Dendritic cell treated with granulocyte-macrophage colony-stimulating factor and Interleukin-4, amounts not matched to agents 40 ng/mL and 50 ng/mL, for 4 days (primary cell): ENCODE results near the gene RADIL.
A peak's percentile ranks its signal among the peaks of the same experiment; 100 is the strongest.

Source experiments
- H3K27ac Mint-ChIP-seq: one replicate; pipeline ENCODE4 v1.8.0; 2022; ENCODE audit warnings: mild to moderate bottlenecking, mixed read lengths
- H3K27me3 Mint-ChIP-seq: one replicate; pipeline ENCODE4 v1.8.0; 2022; ENCODE audit warnings: mild to moderate bottlenecking, mixed read lengths
- H3K36me3 Mint-ChIP-seq: one replicate; pipeline ENCODE4 v1.8.0; 2022; ENCODE audit warnings: low read depth, mixed read lengths
- H3K4me1 Mint-ChIP-seq: one replicate; pipeline ENCODE4 v1.8.0; 2022; ENCODE audit warnings: low read depth, mixed read lengths
- H3K4me3 Mint-ChIP-seq: one replicate; pipeline ENCODE4 v1.8.0; 2022; ENCODE audit warnings: mild to moderate bottlenecking, moderate library complexity, mixed read lengths
- H3K9me3 Mint-ChIP-seq: one replicate; pipeline ENCODE4 v1.8.0; 2022; ENCODE audit warnings: mixed read lengths
- intact Hi-C: fragments of 100-400 bp; cut with micrococcal nuclease; formaldehyde crosslinking; loops from one replicate; pipeline ENCODE4 v1.15.0; 2022

RADIL gene

GRCh38 chr7:4787541-4787940, 96.0 kb downstream of the RADIL start:
- Mint-ChIP-seq H3K27me3 (no peaks in the 10 kb centered on the region), H3K27ac (no peak overlapping the region), H3K4me3 (no peak overlapping the region), H3K9me3 (no peaks in the 10 kb centered on the region), H3K4me1 (peaks cover 9% of the 10 kb centered on the region), H3K36me3 (peaks cover 96% of the 10 kb centered on the region)
- intact Hi-C loops = no loop called here

- Mint-ChIP-seq H3K27me3 (no peaks in the 10 kb centered on the region), H3K27ac (no peak overlapping the region), H3K4me1 (peaks cover 7% of the 10 kb centered on the region), H3K36me3 (peaks cover 100% of the 10 kb centered on the region), H3K9me3 (no peaks in the 10 kb centered on the region), H3K4me3 (no peak overlapping the region)
- intact Hi-C loops = no loop called here
Measured at GRCh38 chr7:4786015-4786414, 97.5 kb downstream of the RADIL start.

GRCh38 chr7:4785371-4785770, 98.1 kb downstream of the RADIL start:
- peaks cover 100% of the 10 kb centered on the region for H3K36me3 Mint-ChIP-seq
- H3K4me3 Mint-ChIP-seq = no peak overlapping the region
- no peaks in the 10 kb centered on the region for H3K9me3 Mint-ChIP-seq
- H3K27ac Mint-ChIP-seq = no peak overlapping the region
- H3K27me3 Mint-ChIP-seq = no peaks in the 10 kb centered on the region
- H3K4me1 Mint-ChIP-seq = peaks cover 7% of the 10 kb centered on the region
- intact Hi-C loops = no loop called here

- no peaks in the 10 kb centered on the region for H3K9me3 Mint-ChIP-seq
- no peak overlapping the region for H3K27ac Mint-ChIP-seq
- intact Hi-C loops = no loop called here
- H3K4me1 Mint-ChIP-seq = peaks cover 7% of the 10 kb centered on the region
- H3K27me3 Mint-ChIP-seq = no peaks in the 10 kb centered on the region
- H3K4me3 Mint-ChIP-seq = no peak overlapping the region
- peaks cover 100% of the 10 kb centered on the region for H3K36me3 Mint-ChIP-seq
Measured at GRCh38 chr7:4784799-4785198, 98.7 kb downstream of the RADIL start.

- peaks cover 96% of the 10 kb centered on the region for H3K36me3 Mint-ChIP-seq
- H3K4me3 Mint-ChIP-seq = no peak overlapping the region
- intact Hi-C loops = no loop called here
- H3K4me1 Mint-ChIP-seq = peaks cover 7% of the 10 kb centered on the region
- H3K27me3 Mint-ChIP-seq = no peaks in the 10 kb centered on the region
- H3K27ac Mint-ChIP-seq = no peak overlapping the region
- no peaks in the 10 kb centered on the region for H3K9me3 Mint-ChIP-seq
Measured at GRCh38 chr7:4783762-4784351, 99.7 kb downstream of the RADIL start.

- peaks cover 11% of the 10 kb centered on the region for H3K4me1 Mint-ChIP-seq
- no peak overlapping the region for H3K4me3 Mint-ChIP-seq
- no peaks in the 10 kb centered on the region for H3K9me3 Mint-ChIP-seq
- intact Hi-C loops = no loop called here
- no peak overlapping the region for H3K27ac Mint-ChIP-seq
- peaks cover 93% of the 10 kb centered on the region for H3K36me3 Mint-ChIP-seq
- H3K27me3 Mint-ChIP-seq = no peaks in the 10 kb centered on the region
Measured at GRCh38 chr7:4783292-4783652, 100.2 kb downstream of the RADIL start.

- Mint-ChIP-seq H3K27ac (no peak overlapping the region), H3K4me3 (no peak overlapping the region), H3K9me3 (no peaks in the 10 kb centered on the region), H3K27me3 (no peaks in the 10 kb centered on the region), H3K4me1 (peaks cover 17% of the 10 kb centered on the region), H3K36me3 (peaks cover 93% of the 10 kb centered on the region)
- intact Hi-C loops = no loop called here
Measured at GRCh38 chr7:4782333-4783291, 100.9 kb downstream of the RADIL start.

GRCh38 chr7:4781366-4782069, 102.0 kb downstream of the RADIL start:
- peaks cover 26% of the 10 kb centered on the region for H3K4me1 Mint-ChIP-seq
- H3K27me3 Mint-ChIP-seq = no peaks in the 10 kb centered on the region
- H3K27ac Mint-ChIP-seq = no peak overlapping the region
- no peak overlapping the region for H3K4me3 Mint-ChIP-seq
- peaks cover 93% of the 10 kb centered on the region for H3K36me3 Mint-ChIP-seq
- intact Hi-C loops = no loop called here
- H3K9me3 Mint-ChIP-seq = no peaks in the 10 kb centered on the region

GRCh38 chr7:4779118-4779517, 104.4 kb downstream of the RADIL start:
- no peaks in the 10 kb centered on the region for H3K9me3 Mint-ChIP-seq
- no peak overlapping the region for H3K4me3 Mint-ChIP-seq
- peaks cover 34% of the 10 kb centered on the region for H3K4me1 Mint-ChIP-seq
- H3K27ac Mint-ChIP-seq = no peak overlapping the region
- intact Hi-C loops = no loop called here
- peaks cover 85% of the 10 kb centered on the region for H3K36me3 Mint-ChIP-seq
- H3K27me3 Mint-ChIP-seq = no peaks in the 10 kb centered on the region

GRCh38 chr7:4775848-4776623, 107.5 kb downstream of the RADIL start:
- H3K27ac Mint-ChIP-seq = peak overlapping the region; percentile 100
- intact Hi-C loops = loop anchor here (2.0 kb wide), 2 partner anchors 31 to 135 kb away; no protein-coding TSS in a partner anchor
- no peaks in the 10 kb centered on the region for H3K9me3 Mint-ChIP-seq
- H3K27me3 Mint-ChIP-seq = no peaks in the 10 kb centered on the region
- H3K4me1 Mint-ChIP-seq = peaks cover 35% of the 10 kb centered on the region
- peak overlapping the region; percentile 100 for H3K4me3 Mint-ChIP-seq
- H3K36me3 Mint-ChIP-seq = peaks cover 69% of the 10 kb centered on the region

- H3K36me3 Mint-ChIP-seq = peaks cover 69% of the 10 kb centered on the region
- intact Hi-C loops = loop anchor here (2.0 kb wide), 2 partner anchors 31 to 135 kb away; no protein-coding TSS in a partner anchor
- H3K9me3 Mint-ChIP-seq = no peaks in the 10 kb centered on the region
- H3K4me1 Mint-ChIP-seq = peaks cover 35% of the 10 kb centered on the region
- H3K27me3 Mint-ChIP-seq = no peaks in the 10 kb centered on the region
- peak within 1 kb of the TSS; percentile 100 for H3K27ac Mint-ChIP-seq
- H3K4me3 Mint-ChIP-seq = peak within 1 kb of the TSS; percentile 100
Measured at GRCh38 chr7:4775250-4775847, 108.2 kb downstream of the RADIL start, which contains the start of gene AP5Z1. Gene AP5Z1 (plus strand): TSS chr7:4775623. CDS start chr7:4775716, 93 bp downstream.

GRCh38 chr7:4774658-4775249, 108.8 kb downstream of the RADIL start:
- H3K4me1 Mint-ChIP-seq = peaks cover 35% of the 10 kb centered on the region

More at GRCh38 chr7:4774658-4775249, 108.8 kb downstream of the RADIL start:
- H3K9me3 Mint-ChIP-seq = no peaks in the 10 kb centered on the region
- H3K36me3 Mint-ChIP-seq = peaks cover 65% of the 10 kb centered on the region
- no peaks in the 10 kb centered on the region for H3K27me3 Mint-ChIP-seq
- intact Hi-C loops = loop anchor here (2.0 kb wide), 2 partner anchors 30 to 134 kb away; no protein-coding TSS in a partner anchor
- peak overlapping the region; percentile 100 for H3K27ac Mint-ChIP-seq
- H3K4me3 Mint-ChIP-seq = peak overlapping the region; percentile 100
